ENCODE data around the gene YBEY. TPM values are rescaled to one million over a fixed set of nuclear protein-coding genes. Genes with fewer than 3 reads are reported as not detected.

YBEY gene
- total and polyA plus RNA-seq, 2 of the 13 experiments (the other 11 are each of a cell fraction or from before 2014, with no cell fraction given), result 6.5 to 8.9 TPM

GRCh38 chr21:46294647-46295176 is 8.6 kb downstream of the YBEY start (continued):
- no peak for TF ChIP-seq GABPA (IDR thresholded peaks at IDR 0.05; ENCODE audit: low read depth, low read length)
- peak; percentile 22; the same call in 1 of the 2 replicates for TF ChIP-seq GABPA (CRISPR knock-in tag; IDR thresholded peaks at IDR 0.05; ENCODE audit: low read depth)
- TF ChIP-seq ESRRA (CRISPR knock-in tag; IDR thresholded peaks at IDR 0.05; ENCODE audit: low read depth), result no peak
- TF ChIP-seq NAIF1 (CRISPR knock-in tag; IDR thresholded peaks at IDR 0.05; ENCODE audit: borderline replicate concordance), result no peak
- TF ChIP-seq PRDM10 (CRISPR knock-in tag; IDR thresholded peaks at IDR 0.05; ENCODE audit: low read depth), result no peak

- Histone ChIP-seq H3K36me3 (replicated peaks in 1 of 2; ENCODE audit: control insufficient read depth in 1 of 2, insufficient read depth in 2 of 2, low read length in 2 of 2) (peaks cover 1 to 15% of the 10 kb centered on the region in 2 experiments; a peak in 1 of 5 replicates), H3K27me3 (ENCODE audit: control insufficient read depth in 1 of 2, insufficient read depth in 2 of 2, low read length in 2 of 2) (no peaks in the 10 kb centered on the region), H3K27ac (ENCODE audit: extremely low read length, insufficient read depth, low read length) (peak overlapping the region; percentile 60), H3K4me3 (replicated peaks in 1 of 3; ENCODE audit: insufficient read depth in 1 of 3, low read depth in 2 of 3, low read length in 3 of 3) (peak overlapping the region; percentile 49 to 69 (median 67)), H3K79me2 (ENCODE audit: insufficient read depth, low read length) (no peaks in the 10 kb centered on the region), H3K9me3 (ENCODE audit: low read length) (no peaks in the 10 kb centered on the region), H4K20me1 (ENCODE audit: insufficient read depth, low read length) (no peaks in the 10 kb centered on the region), H3K4me2 (ENCODE audit: low read depth, low read length) (peak overlapping the region; percentile 95), H3K9ac (ENCODE audit: insufficient read depth, low read depth, low read length) (peak overlapping the region; percentile 34; the same call in 1 of the 2 replicates), H3K4me1 (ENCODE audit: insufficient read depth, low read length) (peaks cover 30% of the 10 kb centered on the region), H2AFZ (ENCODE audit: low read length) (no peak overlapping the region)
- BruUV-seq (replicated peaks), result no TSS peak
- DNase-seq (ENCODE audit: low spot score), result peak; percentile 39
- in situ Hi-C loops (cut with HindIII; ENCODE audit: extremely low pct_ligation_motif_present, low pct_unique_long_range_greater_than_20kb), result no loop called here
- WGBS (ENCODE audit: low lambda C conversion rate), result 15% methylated on average over 8 of the region's 9 CpGs
- peak; percentile 63 for ATAC-seq
- intact Hi-C loops (cut with micrococcal nuclease; ENCODE audit: unreplicated experiment), result no loop called here
- POLR2A ChIA-PET, result interaction anchor here (0.8 to 1.9 kb wide), 4 partner anchors 10 to 163 kb away, joined by 4 to 8 read pairs (median 4); partner anchors contain the start of gene MCM3AP
- FAIRE-seq, result no peak
- CTCF ChIA-PET (ENCODE audit: low intra/inter-chr PET ratio, low total read pairs), result no interaction called here
- TF ChIP-seq IKZF5 (CRISPR knock-in tag; IDR thresholded peaks at IDR 0.05) (no peak), HHEX (CRISPR knock-in tag; IDR thresholded peaks at IDR 0.05) (no peak), MIER2 (CRISPR knock-in tag; IDR thresholded peaks at IDR 0.05) (no peak), ZNF362 (CRISPR knock-in tag; IDR thresholded peaks at IDR 0.05; ENCODE audit: borderline replicate concordance) (no peak), ZC3H13 (CRISPR knock-in tag; IDR thresholded peaks at IDR 0.05) (no peak; the same call in 1 of the 2 replicates), GATAD2A (CRISPR knock-in tag; IDR thresholded peaks at IDR 0.05) (no peak), ZNF552 (CRISPR knock-in tag; IDR thresholded peaks at IDR 0.05; ENCODE audit: borderline replicate concordance) (no peak), THAP9 (CRISPR knock-in tag; IDR thresholded peaks at IDR 0.05; ENCODE audit: borderline replicate concordance) (peak; percentile 25; the same call in 1 of the 2 replicates), ZNF768 (CRISPR knock-in tag; IDR thresholded peaks at IDR 0.05) (no peak)
Measured at GRCh38 chr21:46295177-46295770, 9.1 kb downstream of the YBEY start.
